Measurements from ENCODE around the gene HM13.
"Not testable (repeated sequence)": the region's sequence is repeated elsewhere in the genome, so short reads cannot be mapped to it uniquely, and the experiment has no call there.

HM13 gene

DNA sequence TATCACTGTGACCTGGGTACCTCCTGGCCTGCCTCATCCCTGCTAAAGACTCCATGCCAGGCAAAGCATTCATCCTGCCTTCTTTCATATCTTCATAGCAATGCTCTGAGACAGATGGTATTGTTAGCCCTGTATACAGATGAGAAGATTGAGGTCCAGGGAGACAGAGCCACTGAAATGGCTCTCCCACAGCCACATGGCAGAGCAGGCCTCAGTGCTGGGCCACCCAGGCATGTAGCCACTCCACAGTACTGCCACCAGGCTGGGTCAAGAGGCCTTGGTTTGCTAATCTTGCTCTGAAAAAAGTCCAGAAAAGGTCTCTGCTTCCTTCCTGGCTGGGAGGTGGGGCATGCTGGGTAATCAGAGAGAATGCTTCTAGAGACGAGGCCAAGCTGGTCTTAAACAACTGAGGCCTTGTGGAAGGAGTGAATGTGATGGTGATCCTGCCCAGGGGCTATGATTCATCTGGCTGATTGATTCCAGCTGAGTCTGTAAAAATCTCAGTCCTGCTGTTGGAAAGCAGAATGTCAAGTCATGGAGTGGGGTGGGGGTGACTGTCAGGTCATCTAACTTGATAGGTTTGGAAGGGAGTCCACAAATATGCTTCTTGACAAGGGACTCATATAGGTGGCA, 29.8 kb downstream of the HM13 start:
- DNase-seq, result no peak

- no peak for DNase-seq
These were observed 30.4 kb downstream of the HM13 start for GRCh38 chr20:31544600-31544999.

DNA sequence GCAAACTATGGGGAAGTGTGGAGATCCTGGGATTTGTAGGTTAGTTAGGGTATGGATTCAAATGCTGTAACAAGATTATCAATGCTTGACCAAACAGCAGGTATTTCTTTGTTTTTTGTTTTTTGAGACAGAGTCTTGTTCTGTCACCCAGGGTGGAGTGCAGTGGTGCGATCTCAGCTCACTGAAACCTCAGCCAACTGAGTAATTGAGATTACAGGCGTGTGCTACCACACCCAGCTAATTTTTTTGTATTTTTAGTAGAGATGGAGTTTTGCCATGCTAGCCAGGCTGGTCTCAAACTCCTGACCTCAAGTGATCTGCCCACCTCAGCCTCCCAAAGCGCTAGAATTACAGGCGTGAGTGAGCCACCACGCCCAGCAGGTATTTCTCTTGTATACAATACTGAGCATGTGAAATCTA, 31.4 kb downstream of the HM13 start:
- DNase-seq, result not testable (repeated sequence)

GRCh38 chr20:31547017-31547675, 32.9 kb downstream of the HM13 start:
- DNase-seq, result peak; percentile 85

GRCh38 chr20:31547720-31548298, 33.6 kb downstream of the HM13 start:
- no peak for DNase-seq

DNA sequence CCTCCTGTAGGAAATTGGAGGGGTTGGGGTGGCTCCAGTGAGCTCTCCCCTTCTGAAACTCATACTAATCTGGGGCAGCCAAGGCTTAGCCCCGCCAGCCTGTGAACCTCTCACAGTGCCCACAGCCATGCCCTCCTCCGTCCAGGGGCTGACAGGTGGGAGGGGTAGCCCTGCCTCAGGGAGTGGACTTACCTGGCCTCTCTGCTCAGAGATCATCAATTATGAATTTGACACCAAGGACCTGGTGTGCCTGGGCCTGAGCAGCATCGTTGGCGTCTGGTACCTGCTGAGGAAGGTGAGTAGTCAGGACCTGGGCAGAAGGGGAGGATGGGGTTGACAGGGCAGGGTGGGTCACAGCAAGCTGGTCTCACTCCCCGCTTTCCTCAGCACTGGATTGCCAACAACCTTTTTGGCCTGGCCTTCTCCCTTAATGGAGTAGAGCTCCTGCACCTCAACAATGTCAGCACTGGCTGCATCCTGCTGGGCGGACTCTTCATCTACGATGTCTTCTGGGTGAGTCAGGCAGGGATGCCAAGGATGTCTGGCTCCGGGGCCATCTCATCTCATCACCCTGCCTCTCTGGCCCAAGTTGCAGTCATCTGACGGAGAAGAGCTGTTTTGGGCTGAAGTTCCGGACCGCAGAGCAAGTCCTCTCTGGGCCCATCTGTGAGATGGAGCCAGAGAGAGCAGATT, 34.7 kb downstream of the HM13 start:
- no peak for DNase-seq

DNA sequence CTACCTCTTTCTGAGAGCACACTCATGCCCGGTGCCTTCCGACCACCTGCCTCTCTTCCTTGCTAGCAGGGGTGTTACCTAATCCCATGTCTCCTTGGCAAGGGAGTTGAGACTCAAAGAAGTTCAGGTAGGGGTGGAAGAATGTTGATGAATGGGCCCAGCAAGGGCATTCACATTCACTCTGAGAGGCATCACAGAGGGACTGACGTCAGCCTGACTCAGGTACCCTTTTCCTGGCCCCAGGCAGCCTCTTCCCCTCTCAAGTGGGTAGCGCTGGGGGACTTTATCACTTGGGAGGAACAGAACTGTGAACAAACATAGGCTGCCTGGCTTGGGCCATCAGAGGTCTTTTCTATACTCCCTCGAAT, 35.3 kb downstream of the HM13 start:
- DNase-seq, result no peak

GRCh38 chr20:31550099-31550498, 35.9 kb downstream of the HM13 start:
- DNase-seq, result no peak

DNA sequence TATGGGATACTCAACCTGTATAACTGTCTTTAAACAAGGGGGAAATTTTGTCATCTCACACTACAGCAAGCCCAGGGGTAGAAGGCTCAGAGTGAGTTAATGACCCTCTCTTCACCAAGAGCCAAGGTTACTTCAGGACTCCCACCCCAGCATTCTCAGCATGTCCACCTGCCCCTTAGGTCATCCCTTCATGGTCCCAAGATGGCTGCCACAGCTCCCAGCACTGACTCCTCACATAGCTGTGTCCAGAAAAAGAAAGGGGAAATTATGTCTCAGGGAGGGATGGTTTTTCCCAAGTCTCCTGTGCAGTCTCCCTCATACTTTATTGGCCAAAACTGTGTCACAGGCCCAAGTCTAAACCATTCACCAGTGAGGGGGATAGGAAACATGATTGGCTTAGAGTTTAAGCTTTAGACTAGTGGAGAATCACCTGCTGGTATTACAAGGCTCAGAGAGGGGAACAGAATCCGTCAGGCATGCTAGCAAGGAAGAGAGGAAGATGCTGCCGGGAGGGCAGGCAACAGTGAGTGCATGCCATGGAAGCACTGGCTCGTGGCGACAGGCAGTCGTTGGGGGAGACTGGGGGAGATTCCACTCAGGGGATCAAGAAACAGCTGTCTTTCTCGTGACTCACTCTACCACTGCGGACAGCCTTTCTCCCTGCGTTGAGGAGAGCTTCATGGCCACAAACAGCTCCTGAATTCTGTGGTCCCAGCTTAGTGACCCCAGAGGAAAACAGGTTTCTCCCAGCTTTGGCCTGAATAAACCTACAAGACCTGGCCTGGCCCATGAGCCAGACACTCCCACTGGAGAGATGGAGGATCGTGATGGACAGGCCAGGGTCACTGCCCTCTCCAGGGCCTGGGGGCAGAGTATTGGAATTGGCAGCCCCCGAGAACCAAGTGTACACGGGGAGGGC, 37.2 kb downstream of the HM13 start:
- no peak for DNase-seq

- DNase-seq, result no peak
These were observed 41.0 kb downstream of the HM13 start for GRCh38 chr20:31555203-31555775.

GRCh38 chr20:31559704-31560093, 45.5 kb downstream of the HM13 start:
- DNase-seq, result no peak

GRCh38 chr20:31560094-31560745, 46.0 kb downstream of the HM13 start:
- DNase-seq, result peak; percentile 75

GRCh38 chr20:31560746-31561598, 46.7 kb downstream of the HM13 start:
- peak; percentile 25 for DNase-seq

- DNase-seq, result no peak
These were observed 48.0 kb downstream of the HM13 start for GRCh38 chr20:31562241-31562640.

DNA sequence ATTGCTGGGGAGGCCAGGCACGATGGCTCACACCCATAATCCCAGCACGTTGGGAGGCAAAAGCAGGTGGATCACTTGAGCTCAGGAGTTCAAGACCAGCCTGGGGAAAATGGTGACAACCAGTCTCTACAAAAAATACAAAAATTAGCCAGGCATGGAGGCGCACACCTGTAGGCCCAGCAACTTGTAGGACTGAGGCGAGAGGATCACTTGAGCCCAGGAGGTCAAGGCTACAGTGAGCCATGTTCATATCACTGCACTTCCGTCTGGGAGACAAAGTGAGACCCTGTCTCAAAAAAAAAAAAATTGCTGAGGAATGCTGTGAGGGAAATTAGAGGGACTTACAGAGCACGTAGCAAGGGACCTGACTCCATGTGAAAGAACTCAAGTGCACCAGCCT, 50.0 kb downstream of the HM13 start:
- DNase-seq, result no peak

GRCh38 chr20:31565699-31566318, 51.6 kb downstream of the HM13 start:
- DNase-seq, result no peak

DNA sequence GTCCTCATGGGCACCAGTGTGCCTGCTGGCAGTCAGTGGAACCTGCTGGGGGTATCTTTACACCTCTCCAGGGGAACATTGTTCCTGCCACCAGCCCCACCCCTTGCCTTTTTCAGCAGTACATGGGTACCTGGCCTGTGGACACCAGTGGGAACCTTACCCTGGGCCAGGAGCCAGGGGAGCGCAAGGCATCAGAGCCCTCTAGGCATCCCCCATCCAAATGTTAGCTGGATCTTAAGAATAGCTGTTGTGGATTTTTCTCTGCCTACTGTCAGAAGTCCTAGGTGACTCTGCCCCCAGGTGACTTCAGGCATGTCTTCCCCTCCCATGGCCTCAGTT, 52.0 kb downstream of the HM13 start:
- DNase-seq, result no peak

DNA sequence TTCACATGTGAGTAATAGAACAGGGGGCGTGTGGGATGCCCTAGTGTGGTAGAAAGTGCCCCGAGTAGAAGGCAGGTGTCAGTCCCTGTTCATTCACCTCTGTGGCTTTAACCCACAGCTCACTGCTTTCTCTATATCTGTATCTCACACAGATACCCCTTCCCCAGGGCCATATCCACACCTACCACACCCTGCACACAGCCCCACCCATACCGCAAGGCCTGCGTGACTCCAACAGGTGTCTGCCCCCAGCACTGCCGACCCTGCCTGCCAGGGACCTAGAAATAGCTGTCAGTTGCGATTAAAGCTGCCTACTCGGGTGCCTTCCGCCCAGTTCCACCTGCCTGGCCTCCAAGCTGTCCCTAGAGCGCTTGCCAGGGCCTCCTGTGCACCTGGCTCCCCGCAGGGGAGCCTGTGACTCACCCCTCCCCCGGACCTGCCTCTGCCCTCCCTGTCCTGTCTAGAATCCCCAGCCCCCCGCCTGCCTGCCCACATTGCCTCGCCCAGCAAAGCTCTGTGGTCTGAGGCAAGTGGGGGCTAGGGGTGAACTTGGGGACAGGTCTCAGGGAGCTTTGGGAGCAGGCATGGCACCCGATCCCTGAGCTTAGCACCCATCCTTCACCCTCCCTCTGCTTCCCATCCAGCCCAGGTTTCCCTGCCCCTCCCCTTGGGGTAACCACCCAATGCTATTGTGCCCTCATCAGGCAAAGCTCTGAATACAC, 52.6 kb downstream of the HM13 start:
- no peak for DNase-seq

DNA sequence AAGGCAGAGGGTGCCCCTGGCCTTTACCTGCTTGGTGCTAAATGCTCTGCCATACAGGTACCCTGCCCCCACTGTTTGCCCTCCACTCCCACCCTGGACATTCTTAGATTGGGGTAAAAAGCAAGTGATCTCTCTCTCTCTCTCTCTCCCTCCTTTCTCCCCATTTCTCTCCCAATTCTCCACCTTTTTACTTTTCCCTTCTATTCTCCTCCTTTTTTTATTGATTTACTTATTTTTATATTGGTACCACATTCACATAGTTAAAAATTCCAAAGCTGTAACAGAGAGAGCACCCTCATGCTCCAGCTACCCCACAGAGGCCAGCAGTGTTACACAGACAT, 53.1 kb downstream of the HM13 start:
- DNase-seq, result no peak

All from CD4-positive, alpha-beta T cell treated with Interleukin-15 for 1 hour (primary cell).